SK-N-SH (cell line): Measurements from ENCODE around the gene UVRAG. TPM values are rescaled to one million over a fixed set of nuclear protein-coding genes. Genes with fewer than 3 reads are reported as not detected.

Source experiments
- CTCF ChIA-PET: fragments of 300-600, 350-600 bp; formaldehyde crosslinking; extraction: SDS; loops from one replicate; lab custom pipeline; 2021; lab: Yijun Ruan, JAX
- POLR2A ChIA-PET: fragments of 350-600 bp; sonication (Branson Sonifier 250); formaldehyde crosslinking; extraction: SDS; loops from one replicate; lab custom pipeline; 2020; ENCODE audit warnings: antibody characterized with exemption, inconsistent platforms; lab: Yijun Ruan, JAX
- DNase-seq: peaks from one replicate; pipeline ENCODE4 v3.0.0; 2012
- H2AFZ ChIP-seq: fragments of 200-600 bp; sonication (generic); 2 replicates; pipeline ENCODE4 v1.8.1; 2016; ENCODE audit warnings: antibody characterized with exemption, mild to moderate bottlenecking, low read depth
- H3F3A ChIP-seq: fragments of 200-600 bp; sonication (generic); replicated peaks from 2 replicates; pipeline ENCODE3; 2016; ENCODE audit warnings: antibody characterized with exemption, mild to moderate bottlenecking; ENCODE audit not compliant: insufficient read depth
- H3K27ac ChIP-seq, 2 experiments: fragments of 200-500 bp in 1 of 2; fragments of 200-600 bp in 1 of 2; sonication (Bioruptor generic) in 1 of 2; sonication (generic), shearing (Covaris generic) in 1 of 2; 2 replicates each; pipeline versions ENCODE4 v1.5.1 to v1.6.1; 2014 to 2016; ENCODE audit warnings: low read depth in 2 of 2, inconsistent platforms in 1 of 2, low read length in 1 of 2, mild to moderate bottlenecking in 1 of 2, mixed read lengths in 1 of 2
- H3K27me3 ChIP-seq: fragments of 200-600 bp; sonication (generic), shearing (Covaris generic); 2 replicates; pipeline ENCODE4 v1.6.1; 2016; ENCODE audit warnings: mixed run types; ENCODE audit not compliant: insufficient read depth
- H3K36me3 ChIP-seq, 2 experiments: fragments of 200-500 bp in 1 of 2; fragments of 200-600 bp in 1 of 2; sonication (Bioruptor generic) in 1 of 2; sonication (generic) in 1 of 2; replicated peaks in 1 of 2; 2 replicates each; pipeline versions ENCODE3 to v1.5.1; 2014 to 2016; ENCODE audit warnings: low read length in 1 of 2, mild to moderate bottlenecking in 1 of 2; ENCODE audit not compliant: insufficient read depth in 2 of 2, control insufficient read depth in 1 of 2
- H3K4me1 ChIP-seq, 2 experiments: fragments of 200-500 bp in 1 of 2; fragments of 200-600 bp in 1 of 2; sonication (Bioruptor generic) in 1 of 2; sonication (generic), shearing (Covaris generic) in 1 of 2; 2 replicates each; pipeline versions ENCODE4 v1.5.1 to v1.6.1; 2014 to 2016; ENCODE audit warnings: low read depth in 1 of 2, low read length in 1 of 2, mixed run types in 1 of 2; ENCODE audit not compliant: insufficient read depth in 2 of 2, control insufficient read depth in 1 of 2
- H3K4me2 ChIP-seq: fragments of 200-600 bp; sonication (generic), shearing (Covaris generic); 2 replicates; pipeline ENCODE4 v1.6.1; 2017; ENCODE audit warnings: mixed run types
- H3K4me3 ChIP-seq, 2 experiments: fragments of 200-500 bp in 1 of 2; fragments of 200-600 bp in 1 of 2; sonication (Bioruptor generic) in 1 of 2; sonication (generic), shearing (Covaris generic) in 1 of 2; 2 replicates each; pipeline versions ENCODE4 v1.5.1 to v1.8.1; 2014 to 2016; ENCODE audit warnings: low read depth in 2 of 2, inconsistent platforms in 1 of 2, low read length in 1 of 2, mild to moderate bottlenecking in 1 of 2, mixed read lengths in 1 of 2, moderate library complexity in 1 of 2
- H3K79me2 ChIP-seq: fragments of 200-600 bp; sonication (generic); 2 replicates; pipeline ENCODE4 v1.8.1; 2017; ENCODE audit warnings: mild to moderate bottlenecking; ENCODE audit not compliant: insufficient read depth
- H3K9ac ChIP-seq: fragments of 200-600 bp; sonication (generic); 2 replicates; pipeline ENCODE4 v1.6.1; 2017; ENCODE audit warnings: mixed run types
- H3K9me2 ChIP-seq: fragments of 200-600 bp; sonication (generic); 2 replicates; pipeline ENCODE4 v1.6.1; 2017; ENCODE audit warnings: mixed run types
- H3K9me3 ChIP-seq: fragments of 200-600 bp; sonication (generic); 2 replicates; pipeline ENCODE4 v1.6.1; 2017; ENCODE audit warnings: mixed run types, mild to moderate bottlenecking, moderate library complexity
- H4K20me1 ChIP-seq: fragments of 200-600 bp; sonication (generic); 2 replicates; pipeline ENCODE4 v1.6.1; 2017; ENCODE audit warnings: mild to moderate bottlenecking, mixed run types; ENCODE audit not compliant: insufficient read depth
- ELF1 ChIP-seq: IDR thresholded peaks from 2 replicates; pipeline ENCODE4 v1.4.0; 2012
- EP300 ChIP-seq, 2 experiments: IDR thresholded peaks; 2 replicates each; pipeline versions ENCODE4 v1.4.0 to v1.6.1; 2012; ENCODE audit warnings: borderline replicate concordance in 1 of 2, low read depth in 1 of 2, low read length in 1 of 2
- EZH2phosphoT487 ChIP-seq: fragments of 200-600 bp; sonication (generic); IDR thresholded peaks from 2 replicates; pipeline ENCODE4 v1.6.1; 2017; ENCODE audit warnings: low read depth, mixed run types, mild to moderate bottlenecking, antibody characterized with exemption, moderate library complexity, borderline replicate concordance
- FOSL2 ChIP-seq: IDR thresholded peaks from 2 replicates; pipeline ENCODE4 v1.4.0; 2012; ENCODE audit warnings: low read depth, mild to moderate bottlenecking, moderate library complexity, borderline replicate concordance
- FOXM1 ChIP-seq: IDR thresholded peaks from 2 replicates; pipeline ENCODE4 v1.4.0; 2012; ENCODE audit warnings: low read depth, mild to moderate bottlenecking
- GABPA ChIP-seq: IDR thresholded peaks from 2 replicates; pipeline ENCODE4 v1.4.0; 2012; ENCODE audit warnings: low read depth, mild to moderate bottlenecking
- JUND ChIP-seq: IDR thresholded peaks from 2 replicates; pipeline ENCODE4 v1.4.0; 2012
- MEF2A ChIP-seq: IDR thresholded peaks from 2 replicates; pipeline ENCODE4 v1.4.0; 2012; ENCODE audit warnings: low read depth, borderline replicate concordance
- MXI1 ChIP-seq: IDR thresholded peaks from 2 replicates; pipeline ENCODE4 v1.6.1; 2012; ENCODE audit warnings: mild to moderate bottlenecking, low read depth, low read length, improper control_type of control experiment
- NRF1 ChIP-seq: IDR thresholded peaks from 2 replicates; pipeline ENCODE4 v1.6.1; 2012; ENCODE audit warnings: low read depth, mild to moderate bottlenecking, low read length
- POLR2AphosphoS5 ChIP-seq: IDR thresholded peaks from 2 replicates; pipeline ENCODE4 v1.6.1; 2012; ENCODE audit warnings: low read depth, low read length
- RCOR1 ChIP-seq: fragments of 150-350 bp; IDR thresholded peaks from 2 replicates; pipeline ENCODE4 v1.6.1; 2017; ENCODE audit warnings: antibody characterized with exemption, low read length
- RFX5 ChIP-seq: IDR thresholded peaks from 2 replicates; pipeline ENCODE4 v1.6.1; 2012; ENCODE audit warnings: mild to moderate bottlenecking, improper control_type of control experiment, low read length
- RXRA ChIP-seq: IDR thresholded peaks from 2 replicates; pipeline ENCODE4 v1.4.0; 2012; ENCODE audit warnings: low read depth, mild to moderate bottlenecking, borderline replicate concordance
- TAF1 ChIP-seq: IDR thresholded peaks from 2 replicates; pipeline ENCODE4 v1.6.1; 2012; ENCODE audit warnings: low read depth, mild to moderate bottlenecking, low read length, moderate library complexity, borderline replicate concordance
- TCF12 ChIP-seq: IDR thresholded peaks from 2 replicates; pipeline ENCODE4 v1.4.0; 2012
- TEAD4 ChIP-seq: IDR thresholded peaks from 2 replicates; pipeline ENCODE4 v1.4.0; 2012; ENCODE audit warnings: mild to moderate bottlenecking, borderline replicate concordance; ENCODE audit not compliant: insufficient read depth
- YY1 ChIP-seq: IDR thresholded peaks from 2 replicates; pipeline ENCODE4 v1.4.0; 2012; ENCODE audit warnings: low read depth, mild to moderate bottlenecking
- WGBS: methylation state at CpG from one replicate; pipeline ENCODE4 v1.1.6; 2017; ENCODE audit warnings: low lambda C conversion rate; 5-methylcytosine and 5-hydroxymethylcytosine counted together
- polyA plus RNA-seq, 3 experiments: library from polyadenylated mRNA; depleted of rRNA; stranded (reverse); fragments of >200 nt; gene quantifications; 2 replicates each; pipeline ENCODE4 v1.2.3, GENCODE V29; 2012
- TF ChIP-seq, protein P1 (sequence below): IDR thresholded peaks from 2 replicates; pipeline ENCODE4 v1.6.1; 2012; ENCODE audit warnings: mild to moderate bottlenecking, low read depth, low read length, moderate library complexity
- TF ChIP-seq, protein P2 (sequence below): IDR thresholded peaks from 2 replicates; pipeline ENCODE4; 2012
- TF ChIP-seq, protein P3 (sequence below): fragments of 150-350 bp; IDR thresholded peaks from 2 replicates; pipeline ENCODE4 v1.6.1; 2017; ENCODE audit warnings: antibody characterized with exemption, low read length, low read depth, borderline replicate concordance
- TF ChIP-seq, protein P4 (sequence below): IDR thresholded peaks from 2 replicates; pipeline ENCODE4 v1.4.0; 2012; ENCODE audit warnings: low read depth, borderline replicate concordance
- TF ChIP-seq, protein P5 (sequence below): IDR thresholded peaks from 2 replicates; pipeline ENCODE4 v1.4.0; 2012; ENCODE audit warnings: low read depth

UVRAG gene
- polyA plus RNA-seq, 1 of the 3 experiments (the other 2 are of a cell fraction), result 5.8 TPM

DNA sequence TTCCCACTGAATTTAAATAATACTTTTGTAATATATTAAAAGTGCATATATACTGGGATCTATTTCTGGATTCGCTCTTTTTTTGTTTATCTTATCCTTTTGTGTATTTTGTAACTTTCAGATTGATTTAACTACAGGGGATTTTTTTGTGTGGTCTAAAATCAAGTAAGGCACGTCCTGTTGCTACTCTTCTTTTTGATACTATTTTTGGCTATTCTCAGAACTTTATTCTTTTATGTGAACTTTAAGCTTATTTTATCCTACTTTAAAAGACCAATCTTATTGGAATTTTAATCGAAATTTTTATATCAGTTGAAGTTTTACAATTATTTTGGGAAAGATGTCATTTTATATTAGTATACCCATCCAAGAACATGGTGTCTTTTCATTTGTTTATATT is 106.8 kb downstream of the UVRAG start (continued):
- TF ChIP-seq, protein P1, sequence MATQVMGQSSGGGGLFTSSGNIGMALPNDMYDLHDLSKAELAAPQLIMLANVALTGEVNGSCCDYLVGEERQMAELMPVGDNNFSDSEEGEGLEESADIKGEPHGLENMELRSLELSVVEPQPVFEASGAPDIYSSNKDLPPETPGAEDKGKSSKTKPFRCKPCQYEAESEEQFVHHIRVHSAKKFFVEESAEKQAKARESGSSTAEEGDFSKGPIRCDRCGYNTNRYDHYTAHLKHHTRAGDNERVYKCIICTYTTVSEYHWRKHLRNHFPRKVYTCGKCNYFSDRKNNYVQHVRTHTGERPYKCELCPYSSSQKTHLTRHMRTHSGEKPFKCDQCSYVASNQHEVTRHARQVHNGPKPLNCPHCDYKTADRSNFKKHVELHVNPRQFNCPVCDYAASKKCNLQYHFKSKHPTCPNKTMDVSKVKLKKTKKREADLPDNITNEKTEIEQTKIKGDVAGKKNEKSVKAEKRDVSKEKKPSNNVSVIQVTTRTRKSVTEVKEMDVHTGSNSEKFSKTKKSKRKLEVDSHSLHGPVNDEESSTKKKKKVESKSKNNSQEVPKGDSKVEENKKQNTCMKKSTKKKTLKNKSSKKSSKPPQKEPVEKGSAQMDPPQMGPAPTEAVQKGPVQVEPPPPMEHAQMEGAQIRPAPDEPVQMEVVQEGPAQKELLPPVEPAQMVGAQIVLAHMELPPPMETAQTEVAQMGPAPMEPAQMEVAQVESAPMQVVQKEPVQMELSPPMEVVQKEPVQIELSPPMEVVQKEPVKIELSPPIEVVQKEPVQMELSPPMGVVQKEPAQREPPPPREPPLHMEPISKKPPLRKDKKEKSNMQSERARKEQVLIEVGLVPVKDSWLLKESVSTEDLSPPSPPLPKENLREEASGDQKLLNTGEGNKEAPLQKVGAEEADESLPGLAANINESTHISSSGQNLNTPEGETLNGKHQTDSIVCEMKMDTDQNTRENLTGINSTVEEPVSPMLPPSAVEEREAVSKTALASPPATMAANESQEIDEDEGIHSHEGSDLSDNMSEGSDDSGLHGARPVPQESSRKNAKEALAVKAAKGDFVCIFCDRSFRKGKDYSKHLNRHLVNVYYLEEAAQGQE, result no peak

DNA sequence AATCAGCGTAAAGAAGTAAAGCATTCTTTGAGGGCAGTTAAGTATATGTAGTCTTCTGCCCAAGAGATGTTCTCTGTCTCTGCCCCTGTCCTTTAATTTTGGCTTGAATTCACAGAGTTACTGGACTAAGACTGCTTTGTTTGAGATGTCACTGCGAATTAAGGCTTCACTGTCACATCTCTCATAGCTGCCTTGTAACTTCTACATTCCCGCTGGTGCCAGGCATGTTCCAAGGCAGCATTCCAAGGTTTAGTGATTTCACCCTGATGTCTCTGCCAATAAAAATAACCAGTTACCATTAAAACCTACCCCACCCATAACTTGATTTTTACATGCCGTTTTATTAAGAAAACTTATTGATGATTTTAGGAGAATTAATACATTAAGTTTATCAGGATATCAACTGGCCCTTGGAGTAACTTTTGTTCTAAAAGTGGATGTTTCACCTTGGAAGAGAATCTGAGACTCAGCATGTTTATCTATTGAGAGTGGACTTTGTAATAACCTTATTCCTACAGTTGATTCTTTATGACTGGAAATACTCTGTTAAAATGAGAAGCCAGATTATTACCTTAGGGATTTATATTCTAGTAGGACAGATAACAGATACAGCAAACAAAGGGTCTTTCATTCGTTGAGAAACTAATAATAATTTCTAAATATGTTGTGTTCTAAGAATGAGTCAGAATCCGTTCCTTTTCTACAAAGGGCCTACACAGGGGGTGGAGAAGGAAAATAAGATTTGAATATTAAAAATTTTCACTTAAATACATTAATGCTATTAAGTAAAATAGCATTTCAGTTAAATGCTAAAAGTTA is 110.2 kb downstream of the UVRAG start:
- no peak for DNase-seq
- TF ChIP-seq, protein P2, sequence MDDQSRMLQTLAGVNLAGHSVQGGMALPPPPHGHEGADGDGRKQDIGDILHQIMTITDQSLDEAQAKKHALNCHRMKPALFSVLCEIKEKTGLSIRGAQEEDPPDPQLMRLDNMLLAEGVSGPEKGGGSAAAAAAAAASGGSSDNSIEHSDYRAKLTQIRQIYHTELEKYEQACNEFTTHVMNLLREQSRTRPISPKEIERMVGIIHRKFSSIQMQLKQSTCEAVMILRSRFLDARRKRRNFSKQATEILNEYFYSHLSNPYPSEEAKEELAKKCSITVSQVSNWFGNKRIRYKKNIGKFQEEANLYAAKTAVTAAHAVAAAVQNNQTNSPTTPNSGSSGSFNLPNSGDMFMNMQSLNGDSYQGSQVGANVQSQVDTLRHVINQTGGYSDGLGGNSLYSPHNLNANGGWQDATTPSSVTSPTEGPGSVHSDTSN, result peak; percentile 94
- no peak for TF ChIP-seq POLR2AphosphoS5
- TF ChIP-seq, protein P3, sequence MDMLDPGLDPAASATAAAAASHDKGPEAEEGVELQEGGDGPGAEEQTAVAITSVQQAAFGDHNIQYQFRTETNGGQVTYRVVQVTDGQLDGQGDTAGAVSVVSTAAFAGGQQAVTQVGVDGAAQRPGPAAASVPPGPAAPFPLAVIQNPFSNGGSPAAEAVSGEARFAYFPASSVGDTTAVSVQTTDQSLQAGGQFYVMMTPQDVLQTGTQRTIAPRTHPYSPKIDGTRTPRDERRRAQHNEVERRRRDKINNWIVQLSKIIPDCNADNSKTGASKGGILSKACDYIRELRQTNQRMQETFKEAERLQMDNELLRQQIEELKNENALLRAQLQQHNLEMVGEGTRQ, result no peak
- TF ChIP-seq RCOR1, result no peak
- TF ChIP-seq NRF1, result no peak
- no peak for TF ChIP-seq YY1
- peak in 1 of 2 experiments; percentile 51; a peak in 1 of 4 replicates for TF ChIP-seq EP300 (IDR thresholded peaks at IDR 0.05; ENCODE audit: borderline replicate concordance in 1 of 2, low read depth in 1 of 2, low read length in 1 of 2)
- peak; percentile 66; the same call in 1 of the 2 replicates for TF ChIP-seq TEAD4
- no peak; the same call in 1 of the 2 replicates for TF ChIP-seq FOSL2
- peak; percentile 51 for TF ChIP-seq JUND
- TF ChIP-seq RXRA, result no peak
- TF ChIP-seq FOXM1, result no peak
- TF ChIP-seq, protein P4, sequence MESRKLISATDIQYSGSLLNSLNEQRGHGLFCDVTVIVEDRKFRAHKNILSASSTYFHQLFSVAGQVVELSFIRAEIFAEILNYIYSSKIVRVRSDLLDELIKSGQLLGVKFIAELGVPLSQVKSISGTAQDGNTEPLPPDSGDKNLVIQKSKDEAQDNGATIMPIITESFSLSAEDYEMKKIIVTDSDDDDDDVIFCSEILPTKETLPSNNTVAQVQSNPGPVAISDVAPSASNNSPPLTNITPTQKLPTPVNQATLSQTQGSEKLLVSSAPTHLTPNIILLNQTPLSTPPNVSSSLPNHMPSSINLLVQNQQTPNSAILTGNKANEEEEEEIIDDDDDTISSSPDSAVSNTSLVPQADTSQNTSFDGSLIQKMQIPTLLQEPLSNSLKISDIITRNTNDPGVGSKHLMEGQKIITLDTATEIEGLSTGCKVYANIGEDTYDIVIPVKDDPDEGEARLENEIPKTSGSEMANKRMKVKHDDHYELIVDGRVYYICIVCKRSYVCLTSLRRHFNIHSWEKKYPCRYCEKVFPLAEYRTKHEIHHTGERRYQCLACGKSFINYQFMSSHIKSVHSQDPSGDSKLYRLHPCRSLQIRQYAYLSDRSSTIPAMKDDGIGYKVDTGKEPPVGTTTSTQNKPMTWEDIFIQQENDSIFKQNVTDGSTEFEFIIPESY, result no peak
- no peak for TF ChIP-seq MXI1
- TF ChIP-seq EZH2phosphoT487, result no peak
- TF ChIP-seq, protein P5, sequence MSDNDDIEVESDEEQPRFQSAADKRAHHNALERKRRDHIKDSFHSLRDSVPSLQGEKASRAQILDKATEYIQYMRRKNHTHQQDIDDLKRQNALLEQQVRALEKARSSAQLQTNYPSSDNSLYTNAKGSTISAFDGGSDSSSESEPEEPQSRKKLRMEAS, result no peak
- no peak for TF ChIP-seq ELF1
- TF ChIP-seq RFX5, result no peak
- TF ChIP-seq TCF12, result peak; percentile 77
- no peak for TF ChIP-seq TAF1
- no peak for TF ChIP-seq MEF2A
- TF ChIP-seq GABPA, result no peak

More for the DNA sequence above, 110.2 kb downstream of the UVRAG start:
- H3K9ac ChIP-seq, result no peak overlapping the region
- POLR2A ChIA-PET, result no interaction called here
- H3K79me2 ChIP-seq, result peaks cover 6% of the 10 kb centered on the region; the same call in 1 of the 2 replicates
- peak overlapping the region; percentile 18; the same call in 1 of the 2 replicates for H3K4me2 ChIP-seq
- H3K27me3 ChIP-seq, result no peaks in the 10 kb centered on the region
- WGBS, result 59% methylated on average over 6 of the region's 6 CpGs
- peak overlapping the region; percentile 40 to 66; a peak in 3 of 4 replicates for H3K27ac ChIP-seq
- peaks cover 0 to 12% of the 10 kb centered on the region in 2 experiments; a peak in 2 of 4 replicates for H3K4me1 ChIP-seq
- H4K20me1 ChIP-seq, result no peaks in the 10 kb centered on the region
- no peaks in the 10 kb centered on the region for H3F3A ChIP-seq
- no peak overlapping the region for H3K4me3 ChIP-seq
- no peaks in the 10 kb centered on the region for H3K36me3 ChIP-seq
- CTCF ChIA-PET, result no interaction called here
- no peak overlapping the region for H2AFZ ChIP-seq
- no peaks in the 10 kb centered on the region for H3K9me3 ChIP-seq
- no peaks in the 10 kb centered on the region for H3K9me2 ChIP-seq
